Measurements from ENCODE around the gene STK24. TPM values are rescaled to one million over a fixed set of nuclear protein-coding genes. Genes with fewer than 3 reads are reported as not detected.

Gene STK24
- total and polyA plus RNA-seq, 5 donors = 44.9 to 66.9 (median 62.2) TPM

- 68% methylated on average over 2 of the region's 2 CpGs for WGBS
- H3K9me3 ChIP-seq (ENCODE audit: control insufficient read depth, low read length) = no peaks in the 10 kb centered on the region
- H3K4me1 ChIP-seq (ENCODE audit: control insufficient read depth, insufficient read depth, low read length) = peaks cover 37% of the 10 kb centered on the region
- ATAC-seq (no peak), DNase-seq (no peak)
- no peak overlapping the region for H3K4me3 ChIP-seq (ENCODE audit: low read length)
- peak overlapping the region; percentile 19 for H3K27ac ChIP-seq (ENCODE audit: low read length)
- intact Hi-C loops (cut with DNase I) = loop anchor here in 1 of 4 donors (10.0 kb wide), 1 partner anchor 56 kb away; no protein-coding TSS in a partner anchor
- no peaks in the 10 kb centered on the region for H3K27me3 ChIP-seq (ENCODE audit: control insufficient read depth, insufficient read depth)
Observed at GRCh38 chr13:98508685-98509084, 68.2 kb downstream of the STK24 start.

GRCh38 chr13:98508280-98508679, 68.6 kb downstream of the STK24 start:
- no peak for ATAC-seq

GRCh38 chr13:98507282-98507797, 69.6 kb downstream of the STK24 start:
- Histone ChIP-seq H3K27ac (ENCODE audit: low read length) (peak overlapping the region; percentile 21), H3K4me3 (ENCODE audit: low read length) (no peak overlapping the region), H3K27me3 (ENCODE audit: control insufficient read depth, insufficient read depth) (no peaks in the 10 kb centered on the region), H3K4me1 (ENCODE audit: control insufficient read depth, insufficient read depth, low read length) (peaks cover 42% of the 10 kb centered on the region), H3K9me3 (ENCODE audit: control insufficient read depth, low read length) (no peaks in the 10 kb centered on the region)
- peak; percentile 80 to 93 (median 90) for DNase-seq
- peak; percentile 72 to 87 for ATAC-seq
- 18% methylated on average over 5 of the region's 5 CpGs for WGBS
- intact Hi-C loops (cut with DNase I) = loop anchor here in 1 of 4 donors (10.0 kb wide), 1 partner anchor 57 kb away; no protein-coding TSS in a partner anchor

More at GRCh38 chr13:98508280-98508679, 68.6 kb downstream of the STK24 start:
- intact Hi-C loops (cut with DNase I) = loop anchor here in 1 of 4 donors (10.0 kb wide), 1 partner anchor 57 kb away; no protein-coding TSS in a partner anchor
- no peak for DNase-seq
- H3K9me3 ChIP-seq (ENCODE audit: control insufficient read depth, low read length) = no peaks in the 10 kb centered on the region
- H3K4me1 ChIP-seq (ENCODE audit: control insufficient read depth, insufficient read depth, low read length) = peaks cover 39% of the 10 kb centered on the region
- 75% methylated on average over 2 of the region's 2 CpGs for WGBS
- H3K27me3 ChIP-seq (ENCODE audit: control insufficient read depth, insufficient read depth) = no peaks in the 10 kb centered on the region
- no peak overlapping the region for H3K27ac ChIP-seq (ENCODE audit: low read length)
- H3K4me3 ChIP-seq (ENCODE audit: low read length) = no peak overlapping the region

GRCh38 chr13:98506728-98507230, 70.1 kb downstream of the STK24 start:
- peaks cover 46% of the 10 kb centered on the region for H3K4me1 ChIP-seq (ENCODE audit: control insufficient read depth, insufficient read depth, low read length)
- no peak for DNase-seq
- peak; percentile 3 to 13 for ATAC-seq
- peak overlapping the region; percentile 21 for H3K27ac ChIP-seq (ENCODE audit: low read length)
- H3K4me3 ChIP-seq (ENCODE audit: low read length) = no peak overlapping the region
- H3K9me3 ChIP-seq (ENCODE audit: control insufficient read depth, low read length) = no peaks in the 10 kb centered on the region
- WGBS = 68% methylated on average over 16 of the region's 16 CpGs
- intact Hi-C loops (cut with DNase I) = loop anchor here in 1 of 4 donors (10.0 kb wide), 1 partner anchor 58 kb away; no protein-coding TSS in a partner anchor
- no peaks in the 10 kb centered on the region for H3K27me3 ChIP-seq (ENCODE audit: control insufficient read depth, insufficient read depth)

- WGBS = 63% methylated on average over 12 of the region's 12 CpGs
- DNase-seq = no peak
- Histone ChIP-seq H3K9me3 (ENCODE audit: control insufficient read depth, low read length) (no peaks in the 10 kb centered on the region), H3K27me3 (ENCODE audit: control insufficient read depth, insufficient read depth) (no peaks in the 10 kb centered on the region), H3K27ac (ENCODE audit: low read length) (peak overlapping the region; percentile 58), H3K4me3 (ENCODE audit: low read length) (no peak overlapping the region), H3K4me1 (ENCODE audit: control insufficient read depth, insufficient read depth, low read length) (peaks cover 49% of the 10 kb centered on the region)
- intact Hi-C loops (cut with DNase I) = loop anchor here in 1 of 4 donors (10.0 kb wide), 1 partner anchor 58 kb away; no protein-coding TSS in a partner anchor
- no peak for ATAC-seq
Observed at GRCh38 chr13:98506322-98506721, 70.6 kb downstream of the STK24 start.

GRCh38 chr13:98505217-98505616, 71.7 kb downstream of the STK24 start:
- H3K27me3 ChIP-seq (ENCODE audit: control insufficient read depth, insufficient read depth) = no peaks in the 10 kb centered on the region
- intact Hi-C loops (cut with DNase I) = loop anchor here in 1 of 4 donors (10.0 kb wide), 1 partner anchor 60 kb away; no protein-coding TSS in a partner anchor

GRCh38 chr13:98504371-98504963, 72.4 kb downstream of the STK24 start:
- H3K4me3 ChIP-seq (ENCODE audit: low read length) = no peak overlapping the region
- H3K27ac ChIP-seq (ENCODE audit: low read length) = no peak overlapping the region
- no peaks in the 10 kb centered on the region for H3K9me3 ChIP-seq (ENCODE audit: control insufficient read depth, low read length)
- no peaks in the 10 kb centered on the region for H3K27me3 ChIP-seq (ENCODE audit: control insufficient read depth, insufficient read depth)
- peaks cover 45% of the 10 kb centered on the region for H3K4me1 ChIP-seq (ENCODE audit: control insufficient read depth, insufficient read depth, low read length)
- DNase-seq (no peak), ATAC-seq (no peak)
- WGBS = 80% methylated on average over 12 of the region's 12 CpGs
- intact Hi-C loops (cut with DNase I) = loop anchor here in 2 of 4 donors (5.0 to 10.0 kb wide), 2 partner anchors 60 to 68 kb away; no protein-coding TSS in a partner anchor

More at GRCh38 chr13:98505217-98505616, 71.7 kb downstream of the STK24 start:
- H3K27ac ChIP-seq (ENCODE audit: low read length) = no peak overlapping the region
- WGBS = 98% methylated on average over 2 of the region's 2 CpGs
- H3K4me1 ChIP-seq (ENCODE audit: control insufficient read depth, insufficient read depth, low read length) = peaks cover 51% of the 10 kb centered on the region
- DNase-seq (no peak), ATAC-seq (no peak)
- H3K4me3 ChIP-seq (ENCODE audit: low read length) = no peak overlapping the region
- H3K9me3 ChIP-seq (ENCODE audit: control insufficient read depth, low read length) = no peaks in the 10 kb centered on the region

- WGBS = 29% methylated on average over 1 of the region's 1 CpG
- Histone ChIP-seq H3K4me3 (ENCODE audit: low read length) (no peak overlapping the region), H3K4me1 (ENCODE audit: control insufficient read depth, insufficient read depth, low read length) (peaks cover 45% of the 10 kb centered on the region), H3K27me3 (ENCODE audit: control insufficient read depth, insufficient read depth) (no peaks in the 10 kb centered on the region), H3K9me3 (ENCODE audit: control insufficient read depth, low read length) (no peaks in the 10 kb centered on the region), H3K27ac (ENCODE audit: low read length) (no peak overlapping the region)
- ATAC-seq = no peak
- no peak for DNase-seq
- intact Hi-C loops (cut with DNase I) = loop anchor here in 2 of 4 donors (5.0 to 10.0 kb wide), 2 partner anchors 61 to 68 kb away; no protein-coding TSS in a partner anchor
Observed at GRCh38 chr13:98504029-98504351, 72.9 kb downstream of the STK24 start.

- no peak overlapping the region for H3K4me3 ChIP-seq (ENCODE audit: low read length)
- WGBS = 46% methylated on average over 10 of the region's 10 CpGs
- H3K27me3 ChIP-seq (ENCODE audit: control insufficient read depth, insufficient read depth) = no peaks in the 10 kb centered on the region
- intact Hi-C loops (cut with DNase I) = loop anchor here in 2 of 4 donors (5.0 to 10.0 kb wide), 2 partner anchors 61 to 69 kb away; no protein-coding TSS in a partner anchor
- H3K9me3 ChIP-seq (ENCODE audit: control insufficient read depth, low read length) = no peaks in the 10 kb centered on the region
- peaks cover 43% of the 10 kb centered on the region for H3K4me1 ChIP-seq (ENCODE audit: control insufficient read depth, insufficient read depth, low read length)
- ATAC-seq (peak; percentile 20 to 30), DNase-seq (no peak)
- peak overlapping the region; percentile 81 for H3K27ac ChIP-seq (ENCODE audit: low read length)
Observed at GRCh38 chr13:98503175-98504028, 73.5 kb downstream of the STK24 start.

- H3K4me1 ChIP-seq (ENCODE audit: control insufficient read depth, insufficient read depth, low read length) = peaks cover 33% of the 10 kb centered on the region
- no peak overlapping the region for H3K27ac ChIP-seq (ENCODE audit: low read length)
- ATAC-seq (no peak), DNase-seq (no peak)
- intact Hi-C loops (cut with DNase I) = loop anchor here in 2 of 4 donors (5.0 to 10.0 kb wide), 2 partner anchors 64 to 71 kb away; no protein-coding TSS in a partner anchor
- 97% methylated on average over 10 of the region's 10 CpGs for WGBS
- H3K9me3 ChIP-seq (ENCODE audit: control insufficient read depth, low read length) = no peaks in the 10 kb centered on the region
- H3K27me3 ChIP-seq (ENCODE audit: control insufficient read depth, insufficient read depth) = no peaks in the 10 kb centered on the region
- H3K4me3 ChIP-seq (ENCODE audit: low read length) = no peak overlapping the region
Observed at GRCh38 chr13:98500963-98501421, 75.9 kb downstream of the STK24 start.
